NOMO-1 treated with DMSO at 0.1 percent for 48 hours (cell line): ENCODE data around the gene ASMTL.
"Not testable (repeated sequence)": the region's sequence is repeated elsewhere in the genome, so short reads cannot be mapped to it uniquely, and the experiment has no call there.

ENCODE experiments used
- DNase-seq: peaks from one replicate; lab custom pipeline; 2025; ENCODE audit not compliant: unreplicated experiment; lab: John Stamatoyannopoulos, UW

The ASMTL gene

DNA sequence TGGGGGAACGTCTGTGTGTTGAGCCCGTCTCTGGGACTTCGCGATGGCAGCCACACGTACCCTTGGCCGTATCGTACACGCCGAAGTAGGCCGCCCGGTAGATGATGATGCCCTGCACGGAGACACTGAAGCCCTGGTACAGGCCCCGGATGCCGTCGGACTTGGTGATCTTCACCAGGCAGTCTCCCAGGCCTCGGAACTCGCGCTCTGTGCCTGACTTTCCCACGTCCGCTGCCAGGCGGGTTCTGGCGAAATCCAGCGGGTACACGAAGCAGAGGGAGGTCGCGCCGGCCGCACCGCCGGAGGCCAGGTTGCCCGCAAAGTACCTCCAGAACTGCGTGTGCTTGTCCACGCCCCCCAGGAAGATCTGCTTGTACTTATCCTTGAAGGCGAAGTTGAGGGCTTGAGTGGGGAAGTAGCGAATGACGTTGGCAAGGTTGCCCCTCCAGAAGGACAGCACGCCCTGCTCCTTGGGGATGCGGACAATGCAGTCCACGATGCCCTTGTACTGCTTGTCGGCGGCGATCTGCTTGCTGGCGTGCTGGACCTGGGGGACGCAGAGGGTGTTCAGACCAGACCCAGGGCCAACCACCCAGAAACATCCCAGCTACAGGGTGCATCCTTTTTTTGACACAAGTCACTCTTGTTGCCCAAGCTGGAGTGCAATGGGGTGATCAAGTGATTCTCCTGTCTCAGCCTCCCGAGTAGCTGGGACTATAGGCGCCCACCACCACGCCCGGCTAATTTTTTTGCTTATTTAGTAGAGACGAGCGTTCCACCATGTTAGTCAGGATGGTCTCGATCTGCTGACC lies 63.3 kb downstream of the ASMTL start:
- no peak for DNase-seq

DNA sequence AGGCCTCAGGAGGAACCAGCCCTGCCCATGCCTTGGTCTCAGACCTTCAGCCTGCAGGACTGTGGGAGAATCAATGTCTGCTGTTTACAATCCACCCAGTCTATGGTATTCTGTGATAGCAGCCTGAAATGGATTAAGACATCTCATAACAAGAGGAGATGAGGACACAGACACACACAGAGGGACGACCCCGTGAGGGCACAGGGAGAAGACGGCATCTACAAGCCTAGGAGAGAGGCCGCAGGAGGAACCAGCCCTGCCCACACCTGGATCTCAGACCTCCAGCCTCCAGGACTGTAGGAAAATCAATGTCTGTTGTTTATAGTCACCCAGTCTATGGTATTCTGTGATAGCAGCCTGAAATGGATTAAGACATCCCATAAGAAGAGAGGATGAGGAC lies 64.1 kb downstream of the ASMTL start:
- no peak for DNase-seq

DNA sequence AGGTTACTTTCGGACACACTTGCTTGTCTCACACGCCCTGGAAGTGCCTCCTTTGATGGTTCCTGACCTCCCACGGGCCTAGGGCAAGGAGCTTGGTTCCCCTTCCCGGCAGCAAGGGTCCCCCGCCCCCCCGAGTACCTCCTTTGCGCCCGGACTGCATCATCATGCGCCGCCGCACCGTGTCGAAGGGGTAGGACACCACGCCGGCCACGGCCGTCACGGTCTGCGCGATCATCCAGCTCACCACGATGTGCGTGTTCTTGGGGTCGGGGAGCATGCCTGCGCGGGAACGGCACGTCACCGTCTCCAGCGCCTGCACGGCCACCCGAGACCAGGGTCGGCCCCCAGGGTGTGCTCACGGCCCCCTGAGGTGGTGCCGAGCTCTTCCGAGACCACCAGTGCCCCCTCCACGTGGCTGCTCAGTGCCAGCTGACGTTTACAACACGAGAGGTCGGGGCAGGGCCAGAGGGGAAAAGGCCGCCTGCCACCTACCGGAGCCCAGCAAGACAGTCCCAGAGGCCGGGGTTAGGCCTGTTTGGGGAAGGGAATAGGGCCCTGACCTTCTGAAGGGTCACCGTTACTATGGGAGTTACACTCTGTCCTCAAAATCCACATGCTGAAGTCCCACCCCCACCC lies 65.5 kb downstream of the ASMTL start:
- DNase-seq = no peak

DNA sequence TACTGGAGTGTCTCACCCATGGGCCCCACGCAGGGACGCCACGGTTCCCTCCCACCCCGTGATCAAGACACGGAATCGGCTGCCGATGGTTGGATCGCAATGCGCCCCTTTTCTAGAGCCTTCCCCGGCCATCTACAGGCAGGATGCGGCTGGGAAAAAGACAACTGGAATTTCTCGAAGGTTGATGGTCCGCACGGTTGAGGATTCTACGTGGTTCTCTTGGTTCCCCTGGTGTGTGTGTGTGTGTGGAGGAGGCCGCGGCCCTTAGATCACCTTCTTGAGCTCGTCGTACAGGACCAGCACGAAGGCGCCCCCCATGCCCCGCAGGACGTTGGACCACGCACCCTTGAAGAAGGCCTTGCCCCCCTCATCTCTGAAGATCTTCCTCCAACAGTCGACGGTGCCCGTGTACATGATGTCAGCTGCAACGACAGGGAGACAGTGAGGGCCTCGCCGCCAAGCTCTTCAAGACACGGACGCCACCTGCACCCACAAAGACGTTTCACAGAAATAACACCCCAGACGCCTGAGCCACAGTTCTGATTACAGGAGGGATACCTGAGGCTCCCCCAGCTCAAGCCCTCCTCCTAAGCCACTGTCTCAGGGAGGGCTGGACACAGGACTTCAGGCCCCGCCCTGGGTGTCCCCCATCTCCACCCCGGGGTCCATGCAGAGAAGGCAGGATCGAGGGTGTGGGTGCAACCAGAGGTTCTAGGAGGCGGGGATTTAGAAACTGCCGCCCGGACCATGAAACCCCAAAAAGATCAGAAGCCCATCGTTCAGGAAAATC lies 66.2 kb downstream of the ASMTL start:
- DNase-seq = no peak

DNA sequence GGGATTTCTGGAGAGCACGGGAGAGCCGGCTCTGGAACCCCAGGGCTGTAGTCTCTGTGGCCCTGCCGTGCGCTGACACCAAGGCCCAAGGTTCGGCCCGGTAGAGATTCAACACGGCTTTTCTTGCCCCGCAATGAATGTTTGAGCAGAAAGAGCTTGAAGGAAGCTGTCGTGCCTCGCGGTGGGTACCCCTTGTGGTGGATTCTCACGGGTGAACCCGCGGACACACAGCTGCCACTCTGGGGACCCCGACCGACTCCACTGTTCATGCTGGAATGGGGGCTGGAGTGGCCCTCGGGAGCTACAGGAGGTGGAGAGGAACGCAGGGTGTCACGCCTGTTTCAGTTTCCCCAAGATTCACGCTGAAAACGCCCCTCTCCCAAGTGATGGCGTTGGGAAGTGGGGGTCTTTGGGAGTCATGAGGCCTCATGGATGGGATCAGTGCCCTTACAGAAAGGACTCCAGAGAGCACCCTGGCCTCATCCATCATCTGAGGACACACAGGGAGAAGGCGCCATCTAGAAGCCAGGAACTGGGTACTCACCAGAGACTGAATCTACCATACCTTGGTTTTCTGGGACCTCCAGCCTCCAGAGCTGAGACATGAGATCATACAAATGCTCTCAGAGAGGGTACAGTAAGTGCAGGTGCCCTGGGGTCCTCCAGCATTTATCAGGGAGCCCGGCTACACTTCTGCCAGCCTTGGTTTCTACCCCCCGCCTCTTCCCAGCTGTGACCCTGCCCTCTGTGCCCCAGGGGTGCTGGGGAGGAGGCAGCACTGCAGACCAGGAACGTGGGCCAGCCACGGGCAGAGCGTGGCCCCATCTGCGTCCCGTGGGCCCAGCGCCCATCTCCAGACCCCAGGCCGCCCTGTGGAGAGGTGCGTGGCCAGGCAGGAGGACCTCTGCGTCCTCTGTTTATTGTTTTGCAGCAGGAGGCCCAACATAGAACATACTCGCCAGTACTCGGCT lies 67.2 kb downstream of the ASMTL start:
- no peak for DNase-seq

DNA sequence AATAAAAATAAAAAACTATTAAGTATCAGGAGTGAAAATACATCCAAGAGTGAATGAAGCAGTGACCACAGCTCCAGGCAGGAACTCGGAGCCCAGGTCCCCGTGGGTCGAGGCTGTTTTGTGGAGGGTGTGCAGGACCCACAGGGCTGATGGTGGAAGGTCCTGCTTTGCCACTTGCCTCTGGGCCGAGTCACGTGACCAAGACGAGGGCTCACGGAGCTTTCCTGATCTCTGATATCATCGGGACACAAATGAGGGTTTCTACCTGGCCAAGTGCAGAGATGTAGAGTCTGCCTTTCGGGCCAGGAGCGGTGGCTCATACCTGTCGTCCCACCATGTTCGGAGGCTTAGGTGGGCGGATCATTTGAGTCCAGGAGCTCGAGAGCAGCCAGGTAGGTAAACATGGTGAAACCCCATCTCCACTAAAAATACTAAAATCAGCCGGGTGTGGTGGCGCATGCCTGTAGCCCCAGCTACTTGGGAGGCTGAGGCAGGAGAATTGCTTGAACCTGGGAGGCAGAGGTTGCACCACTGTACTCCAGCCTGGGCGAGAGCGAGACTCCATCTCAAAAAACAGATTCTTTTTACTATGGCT lies 68.0 kb downstream of the ASMTL start:
- no peak for DNase-seq

DNA sequence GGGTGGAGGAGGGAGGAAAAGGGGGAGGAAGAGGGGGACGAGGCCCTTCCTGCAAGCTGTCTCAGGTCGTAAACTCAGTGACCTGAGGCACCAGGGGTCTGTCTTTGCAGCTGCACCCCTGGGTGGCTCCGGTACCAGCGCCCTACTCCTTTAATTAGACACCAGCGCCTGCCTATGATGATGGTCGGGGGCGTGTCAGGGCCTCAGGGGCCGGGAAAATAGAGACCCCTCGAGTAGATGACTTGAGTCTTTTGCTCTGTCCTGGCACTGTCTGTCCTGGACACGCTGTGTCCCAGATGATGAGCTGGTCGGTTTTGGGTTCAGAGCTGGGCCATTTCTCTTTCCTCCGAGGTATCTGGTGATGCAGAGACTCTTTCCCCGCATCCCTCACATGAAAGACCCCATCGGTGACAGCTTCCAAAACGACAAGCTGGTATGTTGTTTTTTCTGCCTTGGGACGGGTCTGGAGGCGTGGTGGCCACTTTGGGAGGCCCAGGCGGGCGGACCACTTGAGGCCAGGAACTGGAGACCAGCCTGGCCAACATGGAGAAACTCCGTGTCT lies 72.0 kb downstream of the ASMTL start:
- no peak for DNase-seq

DNA sequence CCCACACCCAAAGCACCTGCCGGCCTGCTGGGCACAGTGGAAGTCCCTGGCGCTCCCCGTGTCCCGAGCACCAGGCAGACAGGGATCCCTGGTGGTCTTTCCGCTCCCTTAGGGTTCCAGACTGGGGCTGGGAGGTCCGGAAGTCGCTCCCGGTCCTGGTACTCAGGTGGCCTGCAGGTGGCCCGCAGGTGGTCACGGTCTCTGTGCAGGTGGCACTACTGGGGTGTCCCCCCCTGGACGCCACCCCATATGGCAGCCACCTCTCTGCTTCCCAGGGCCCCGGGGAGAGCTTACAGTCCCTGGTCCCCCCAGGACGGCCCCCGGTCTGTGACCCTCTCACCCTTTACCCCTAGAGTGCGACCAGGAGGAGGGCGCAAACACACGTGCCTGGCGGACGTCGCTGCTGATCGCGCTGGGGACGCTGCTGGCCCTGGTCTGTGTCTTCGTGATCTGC lies 74.4 kb downstream of the ASMTL start:
- no peak for DNase-seq

DNA sequence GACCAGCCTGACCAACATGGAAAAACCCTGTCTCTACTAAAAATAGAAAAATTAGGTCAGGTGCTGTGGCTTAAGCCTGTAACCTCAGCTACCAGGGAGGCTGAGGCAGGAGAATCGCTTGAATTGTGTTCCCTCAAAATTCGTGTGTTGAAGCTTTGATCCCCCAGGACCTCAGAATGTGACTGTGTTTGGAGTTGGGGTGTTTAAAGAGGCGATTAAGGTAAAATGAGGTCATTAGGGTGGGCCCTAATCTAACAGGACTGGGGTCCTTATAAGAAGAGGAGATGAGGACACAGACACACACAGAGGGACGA lies 84.4 kb downstream of the ASMTL start:
- DNase-seq = no peak

DNA sequence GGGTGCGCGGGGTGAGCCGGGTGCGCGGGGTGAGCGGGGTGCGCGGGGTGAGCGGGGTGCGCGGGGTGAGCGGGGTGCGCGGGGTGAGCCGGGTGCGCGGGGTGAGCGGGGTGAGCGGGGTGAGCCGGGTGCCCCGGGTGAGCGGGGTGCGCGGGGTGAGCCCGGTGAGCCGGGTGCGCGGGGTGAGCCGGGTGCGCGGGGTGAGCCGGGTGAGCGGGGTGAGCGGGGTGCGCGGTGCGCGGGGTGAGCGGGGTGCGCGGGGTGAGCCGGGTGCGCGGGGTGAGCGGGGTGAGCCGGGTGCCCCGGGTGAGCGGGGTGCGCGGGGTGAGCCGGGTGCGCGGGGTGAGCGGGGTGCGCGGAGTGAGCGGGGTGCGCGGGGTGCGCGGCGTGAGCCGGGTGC lies 86.3 kb downstream of the ASMTL start:
- DNase-seq = not testable (repeated sequence)

DNA sequence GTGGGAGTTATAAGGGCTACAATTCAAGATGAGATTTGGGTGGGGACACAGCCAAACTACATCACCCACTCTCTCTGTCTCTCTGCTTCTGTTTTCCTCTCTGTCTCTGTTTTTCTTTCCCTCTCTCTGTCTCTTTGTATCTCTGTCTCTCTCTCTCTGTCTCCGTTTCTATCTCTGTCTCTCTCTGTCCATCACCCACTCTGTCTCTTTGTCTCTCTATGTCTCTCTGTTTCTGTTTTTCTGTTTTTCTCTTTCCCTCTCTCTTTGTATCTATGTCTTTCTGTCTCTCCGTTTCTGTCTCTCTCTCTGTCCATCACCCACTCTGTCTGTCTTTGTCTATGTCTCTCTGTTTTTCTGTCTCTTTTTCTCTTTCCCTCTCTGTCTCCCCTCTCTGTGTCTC lies 90.8 kb downstream of the ASMTL start:
- DNase-seq = no peak

DNA sequence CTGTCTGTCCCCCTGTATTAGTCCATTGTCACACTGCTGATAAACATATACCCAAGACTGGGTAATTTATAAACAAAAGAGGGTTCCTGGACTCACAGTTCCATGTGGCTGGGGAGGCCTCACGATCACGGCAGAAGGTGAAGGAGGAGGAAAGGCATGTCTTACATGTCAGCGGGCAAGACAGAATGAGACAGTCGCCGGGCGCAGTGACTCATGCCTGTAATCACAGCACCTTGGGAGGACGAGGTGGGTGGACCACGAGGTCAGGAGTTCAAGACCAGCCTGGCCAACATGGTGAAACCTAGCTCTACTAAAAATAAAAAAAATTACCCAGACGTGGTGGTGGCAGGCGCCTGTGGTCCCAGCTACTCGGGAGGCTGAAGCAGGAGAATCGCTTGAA lies 91.4 kb downstream of the ASMTL start:
- DNase-seq = no peak

DNA sequence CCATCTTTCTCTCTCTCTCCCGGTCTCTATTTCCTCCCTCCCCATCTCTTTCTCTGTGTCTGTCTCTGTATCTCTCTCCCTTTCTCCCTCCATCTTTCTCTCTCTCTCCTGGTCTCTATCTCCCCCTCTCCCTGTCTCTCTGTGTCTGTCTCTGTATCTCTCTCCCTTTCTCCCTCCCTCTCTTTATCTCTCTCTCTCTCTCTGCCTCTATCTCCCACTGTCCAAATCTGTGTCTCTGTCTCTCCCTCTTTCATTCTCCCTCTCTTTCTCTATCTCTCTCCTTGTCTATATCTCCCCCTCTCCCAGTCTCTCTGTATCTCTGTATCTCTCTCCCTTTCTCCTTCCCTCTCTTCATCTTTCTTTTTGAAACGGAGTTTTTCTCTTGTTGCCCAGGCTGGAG lies 92.5 kb downstream of the ASMTL start:
- DNase-seq = no peak

DNA sequence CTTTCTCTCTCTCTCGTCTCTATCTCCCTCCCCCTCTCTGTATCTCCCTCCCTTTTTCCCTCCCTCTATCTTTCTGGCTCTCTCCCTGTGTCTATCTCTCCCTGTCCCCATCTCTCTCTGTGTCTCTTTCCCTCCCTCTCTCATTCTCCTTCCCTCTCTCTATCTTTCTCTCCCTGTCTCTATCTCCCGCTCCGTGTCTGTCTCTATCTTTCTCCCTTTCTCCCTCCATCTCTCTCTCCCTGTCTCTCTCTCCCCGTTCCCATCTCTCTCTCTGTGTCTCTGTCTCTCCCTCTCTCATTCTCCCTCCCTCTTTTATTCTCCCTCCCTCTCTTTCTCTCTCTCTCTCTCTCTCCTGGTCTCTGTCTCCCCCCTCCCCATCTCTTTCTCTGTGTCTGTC lies 93.2 kb downstream of the ASMTL start:
- DNase-seq = no peak

DNA sequence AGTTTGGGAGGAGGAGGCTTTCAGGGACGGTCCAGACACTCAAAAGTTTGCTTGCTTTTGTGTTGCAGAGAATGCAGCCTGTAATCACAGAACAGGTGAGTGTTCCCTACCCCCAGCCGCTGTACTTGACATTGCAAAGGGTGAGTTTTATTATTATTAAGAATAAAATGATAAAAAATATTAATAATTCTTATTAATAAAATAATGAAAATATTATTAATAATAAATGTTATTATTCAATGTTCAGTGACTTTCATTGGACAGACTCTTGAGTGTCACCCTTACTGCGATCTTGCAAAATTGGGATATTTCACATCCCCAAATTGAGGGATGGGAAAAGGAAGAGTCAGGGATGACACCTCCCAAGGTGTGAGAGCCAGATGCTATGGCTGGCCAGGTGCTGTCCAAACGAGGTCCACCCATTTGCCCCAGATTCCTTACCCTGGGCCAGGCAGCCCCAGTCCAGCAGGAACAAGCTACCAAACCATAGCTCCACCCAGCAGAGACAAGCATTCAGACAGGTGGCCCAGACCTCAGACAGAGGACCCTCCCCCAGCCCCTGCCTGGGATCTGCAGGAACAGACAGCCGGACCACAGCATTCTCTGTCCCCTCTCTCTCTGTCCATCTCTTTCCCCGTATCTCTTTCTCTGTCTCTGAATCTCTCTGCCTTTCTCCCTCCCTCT lies 93.8 kb downstream of the ASMTL start:
- no peak for DNase-seq

DNA sequence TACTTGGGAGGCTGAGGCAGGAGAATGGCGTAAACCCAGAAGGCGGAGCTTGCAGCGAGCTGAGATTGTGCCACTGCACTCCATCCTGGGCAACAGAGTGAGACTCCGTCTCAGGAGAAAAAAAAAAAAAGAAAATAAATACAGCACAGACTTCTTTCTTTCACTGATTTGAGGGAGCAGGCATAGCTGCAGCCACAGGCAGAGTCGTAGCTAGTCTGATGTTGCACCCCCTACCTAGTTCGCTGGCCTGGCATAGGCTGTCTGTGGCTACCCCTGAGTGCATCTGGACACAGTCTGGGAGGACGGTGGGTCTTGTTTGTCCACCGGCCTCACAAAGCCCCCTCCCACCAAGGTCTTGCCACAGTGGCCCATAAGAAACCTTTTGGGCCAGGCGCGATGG lies 94.7 kb downstream of the ASMTL start:
- DNase-seq = no peak

DNA sequence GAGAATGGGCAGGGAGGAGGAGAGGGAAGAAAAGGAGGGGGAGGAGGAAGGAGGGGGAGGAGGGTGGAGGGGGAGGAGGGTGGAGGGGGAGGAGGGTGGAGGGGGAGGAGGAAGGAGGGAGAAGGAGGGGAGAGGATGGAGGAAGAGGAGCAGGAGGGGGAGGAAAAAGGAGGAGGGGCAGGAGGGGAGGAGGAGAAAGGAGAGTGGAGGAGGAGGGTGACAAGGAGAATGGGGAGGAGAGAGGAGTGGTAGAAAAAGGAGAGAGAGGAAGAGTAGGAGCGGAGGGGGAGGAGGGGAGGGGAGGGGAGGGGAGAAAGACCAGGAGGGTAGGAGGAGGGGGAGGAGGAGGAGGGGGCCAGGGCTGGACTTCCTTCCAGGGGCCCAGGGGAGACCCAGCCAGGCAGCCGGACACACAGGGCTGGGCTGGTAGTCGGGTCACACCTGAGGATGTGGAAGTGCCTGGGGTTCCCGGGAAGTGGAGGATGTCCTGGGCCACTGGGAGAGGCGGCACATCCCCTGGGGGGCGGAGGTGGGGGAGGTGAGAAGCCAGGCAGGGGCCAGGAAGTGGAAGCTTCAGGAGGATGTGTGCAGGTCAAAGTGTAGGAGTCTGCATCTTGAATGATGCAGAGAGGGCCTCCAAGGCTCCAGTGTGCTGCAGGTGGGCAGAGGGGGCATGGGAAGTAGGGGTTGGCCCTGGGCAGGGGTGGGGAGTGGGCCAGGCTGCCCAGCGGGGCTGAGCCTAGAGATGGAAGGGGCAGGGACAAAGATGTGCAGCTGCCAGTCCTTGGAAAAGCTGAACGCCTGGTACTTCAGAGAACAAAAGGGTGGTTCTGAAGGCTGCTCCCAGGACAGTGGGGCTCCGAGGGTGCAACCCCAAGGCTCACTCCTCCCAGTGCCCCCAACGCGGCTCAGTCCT lies 97.3 kb downstream of the ASMTL start:
- DNase-seq = no peak
